GM04503 (cell line): ENCODE data around the gene RPS29.
A peak's percentile ranks its signal among the peaks of the same experiment; 100 is the strongest.
"Not testable (repeated sequence)": the region's sequence is repeated elsewhere in the genome, so short reads cannot be mapped to it uniquely, and the experiment has no call there.

ENCODE experiments used
- DNase-seq: peaks from one replicate; pipeline ENCODE4 v3.0.0-alpha.2; 2012; ENCODE audit warnings: low read depth

The RPS29 gene

DNA sequence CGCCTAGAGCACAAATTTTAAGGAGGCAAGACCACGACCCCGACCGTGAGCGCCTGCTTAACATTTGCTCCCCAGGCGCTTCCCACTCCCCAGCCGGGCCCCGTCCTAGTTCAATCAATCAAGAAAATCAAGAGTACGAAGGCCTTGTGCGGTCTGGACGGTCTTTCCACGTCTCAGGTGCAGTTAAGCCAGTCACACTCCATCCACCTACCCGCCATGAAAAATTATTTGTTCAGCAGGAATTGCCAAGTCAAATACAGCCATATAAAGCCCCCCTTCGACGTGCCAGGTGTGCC, 12.0 kb upstream of the RPS29 start:
- DNase-seq, result no peak

GRCh38 chr14:49594347-49595091, 8.3 kb upstream of the RPS29 start:
- no peak for DNase-seq

- no peak for DNase-seq
These were observed 6.8 kb upstream of the RPS29 start for GRCh38 chr14:49593016-49593415.

DNA sequence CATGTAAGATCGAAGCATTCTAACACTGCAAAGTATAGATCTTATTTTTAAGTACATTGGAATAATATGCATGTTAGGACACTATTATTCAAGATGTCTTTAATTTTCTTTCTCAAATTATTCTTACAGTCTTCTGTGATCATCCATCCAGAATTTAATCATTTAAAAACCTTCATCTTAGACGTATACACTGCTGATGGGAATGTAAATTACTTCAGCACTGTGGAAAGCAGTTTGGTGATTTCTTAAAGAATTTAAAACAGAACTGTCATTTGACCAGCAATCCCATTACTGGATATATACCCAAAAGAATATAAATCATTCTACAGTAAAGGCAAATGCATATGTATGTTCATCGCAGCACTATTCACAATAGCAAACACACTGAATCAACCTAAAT, 3.2 kb upstream of the RPS29 start:
- no peak for DNase-seq

- peak; percentile 62 for DNase-seq
These were observed 687 bp upstream of the RPS29 start for GRCh38 chr14:49586673-49587460.

- DNase-seq, result not testable (repeated sequence)
These were observed 1.1 kb downstream of the RPS29 start for GRCh38 chr14:49584981-49585640.

DNA sequence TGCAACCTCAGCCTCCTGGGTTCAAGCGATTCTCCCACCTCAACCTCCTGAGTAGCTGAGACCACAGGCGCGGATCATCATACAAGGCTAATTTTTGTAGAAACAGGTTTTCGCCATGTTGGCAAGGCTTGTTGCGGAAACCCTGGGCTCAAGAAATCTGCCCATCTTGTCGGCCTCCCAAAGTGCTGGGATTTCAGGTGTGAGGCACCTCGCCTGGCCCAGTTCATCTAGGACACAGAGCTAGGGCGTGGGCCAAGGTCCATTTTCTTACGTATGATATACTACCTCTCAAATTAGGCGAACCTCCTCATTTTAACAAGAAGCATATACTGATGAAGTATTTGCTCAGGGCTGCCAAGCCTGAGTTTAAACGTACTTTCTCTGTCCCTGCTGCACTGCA, 2.1 kb downstream of the RPS29 start:
- no peak for DNase-seq

GRCh38 chr14:49583629-49584028, 2.6 kb downstream of the RPS29 start:
- DNase-seq, result no peak

DNA sequence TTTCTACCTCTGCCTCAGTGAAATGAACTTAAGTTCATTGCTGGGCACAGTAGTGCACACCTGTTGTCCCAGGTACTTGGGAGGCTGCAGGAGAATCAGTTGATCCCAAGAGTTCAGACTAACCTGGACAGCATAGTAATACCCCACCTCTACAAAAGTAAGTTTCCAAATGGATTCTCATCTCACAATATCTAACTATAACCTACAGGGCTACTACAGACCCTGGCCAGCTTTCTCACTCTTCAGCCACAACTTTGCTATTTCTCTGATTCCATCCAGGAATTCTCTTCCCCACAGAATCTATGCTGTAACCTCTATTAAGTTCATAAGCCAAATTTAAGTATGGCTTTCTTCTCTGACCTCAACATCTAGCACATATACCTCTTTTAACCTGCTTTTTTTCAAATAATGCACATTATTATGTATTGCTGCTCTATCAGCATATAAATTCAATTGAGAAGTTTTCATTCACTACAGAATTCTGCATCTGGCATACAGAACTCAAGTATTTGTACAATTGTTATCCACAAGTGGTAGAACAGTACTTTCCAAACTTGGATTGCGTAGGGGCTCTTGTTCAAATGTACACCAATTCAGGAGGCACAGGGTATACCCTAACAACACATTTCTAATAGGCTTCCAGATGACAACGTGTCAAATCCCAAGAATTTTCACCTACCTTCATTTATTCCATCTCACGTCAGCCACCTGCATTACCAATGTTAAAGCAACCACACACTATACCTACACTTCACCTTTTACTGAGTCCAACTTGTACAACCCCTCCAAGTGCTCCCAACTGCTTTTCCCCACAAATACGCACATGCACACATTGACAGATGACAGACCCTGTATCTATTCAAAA, 3.8 kb downstream of the RPS29 start:
- DNase-seq, result no peak

DNA sequence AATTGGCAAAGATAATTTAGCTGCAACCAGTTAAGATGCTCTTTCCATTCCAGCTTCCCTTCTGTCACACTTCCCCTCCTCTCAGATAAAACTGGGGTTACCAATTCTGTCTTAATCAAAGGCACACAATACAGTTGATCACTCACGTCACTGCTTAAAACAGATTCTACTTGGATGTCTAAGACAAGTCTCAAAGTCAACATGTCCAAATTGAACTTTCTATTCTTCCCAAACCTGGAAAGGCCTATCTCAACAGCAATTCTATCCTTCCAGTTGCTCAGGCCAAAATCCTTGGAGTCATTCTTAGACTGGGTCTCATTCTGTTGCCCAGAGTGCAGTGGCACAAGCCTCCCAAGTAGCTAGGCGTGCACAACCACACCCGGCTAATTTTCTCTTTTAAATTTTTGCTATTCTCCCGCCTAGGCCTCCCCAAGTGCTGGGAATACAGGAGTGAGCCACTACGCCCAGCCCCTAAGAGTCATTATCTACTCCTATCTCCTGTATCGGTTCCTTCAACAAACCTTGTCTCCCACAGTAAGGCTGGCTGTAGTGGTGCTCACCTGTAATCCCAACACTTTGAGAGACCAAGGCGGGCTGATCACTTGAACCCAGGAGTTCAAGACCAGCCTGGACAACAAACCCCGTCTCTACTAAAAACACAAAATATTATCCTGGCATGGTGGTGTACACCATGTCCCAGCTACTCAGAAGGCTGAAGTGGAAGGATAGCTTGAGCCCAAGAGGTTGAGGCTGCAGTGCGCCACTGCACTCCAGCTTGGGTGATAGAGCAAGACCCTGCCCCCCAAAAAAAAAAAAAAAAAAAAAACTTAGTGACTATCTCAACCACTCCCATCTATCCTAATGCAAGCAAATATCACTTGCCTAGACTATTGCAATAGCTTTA, 4.7 kb downstream of the RPS29 start:
- no peak for DNase-seq

DNA sequence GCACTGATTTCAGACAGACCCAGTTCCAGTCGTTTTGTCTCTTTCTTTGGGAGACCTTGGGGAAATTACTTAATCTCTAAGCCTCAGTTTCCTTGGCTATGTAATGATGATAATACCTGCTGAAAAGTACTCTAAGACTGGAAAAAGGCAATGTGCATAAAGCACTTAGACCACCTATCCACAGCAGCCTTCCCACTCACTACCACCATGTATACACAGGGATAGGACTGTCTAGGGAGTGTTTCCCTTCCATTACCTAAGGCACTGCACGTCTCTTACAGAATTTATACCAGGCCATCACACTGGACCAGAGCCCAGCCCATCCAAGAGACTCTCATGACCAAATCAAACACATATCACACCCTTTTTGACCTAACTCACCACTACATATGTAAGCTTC, 6.3 kb downstream of the RPS29 start:
- DNase-seq, result no peak

- no peak for DNase-seq
These were observed 8.0 kb downstream of the RPS29 start for GRCh38 chr14:49578141-49578540.

GRCh38 chr14:49574038-49574437, 12.1 kb downstream of the RPS29 start:
- no peak for DNase-seq

- DNase-seq, result no peak
These were observed 16.9 kb downstream of the RPS29 start for GRCh38 chr14:49569281-49569680.

GRCh38 chr14:49566714-49567113, 19.5 kb downstream of the RPS29 start:
- no peak for DNase-seq

GRCh38 chr14:49559979-49560768, 26.0 kb downstream of the RPS29 start:
- no peak for DNase-seq

GRCh38 chr14:49553892-49554291, 32.3 kb downstream of the RPS29 start:
- no peak for DNase-seq

- DNase-seq, result no peak
These were observed 33.1 kb downstream of the RPS29 start for GRCh38 chr14:49553106-49553505.

DNA sequence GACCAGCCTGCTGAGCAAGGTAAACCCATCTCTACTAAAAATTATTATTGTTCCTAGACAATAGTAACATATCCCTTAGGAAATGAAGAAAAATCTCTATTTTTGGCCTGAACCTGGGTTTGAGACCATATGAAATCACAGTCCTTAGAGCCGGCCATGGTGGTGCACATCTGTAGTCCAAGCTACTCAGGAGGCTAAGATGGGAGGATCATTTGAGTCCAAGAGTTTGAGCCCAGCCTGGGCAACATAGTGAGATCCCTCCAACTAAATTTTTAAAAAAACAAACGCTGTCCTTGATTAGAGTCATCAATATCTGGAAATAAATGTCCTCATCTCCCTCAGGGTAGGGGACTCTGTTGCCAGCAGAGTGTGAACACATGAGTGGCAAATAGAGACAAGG, 34.6 kb downstream of the RPS29 start:
- no peak for DNase-seq
